Lung (tissue), 12 donors: ENCODE data around the gene DDIT4. TPM values are rescaled to one million over a fixed set of nuclear protein-coding genes. Genes with fewer than 3 reads are reported as not detected.

Experiments
- ATAC-seq: fragments of 200-7000 bp; cut with Tn5 transposase; one replicate; pipeline ENCODE4 v1.9.1; 2020; ENCODE audit warnings: moderate number of reproducible peaks; ENCODE audit not compliant: insufficient read depth, low FRiP score
- DNase-seq, 3 donors: peaks; one replicate each; pipeline ENCODE4 v3.0.0-alpha.2; 2013 to 2017
- H3K27ac ChIP-seq, 2 donors: one replicate each; pipeline ENCODE4 v1.5.1; 2013; ENCODE audit warnings: mild to moderate bottlenecking in 2 of 2, moderate library complexity in 2 of 2, control low read depth in 1 of 2, inconsistent platforms in 1 of 2, low read depth in 1 of 2, low read length in 1 of 2
- H3K27me3 ChIP-seq, 3 donors: one replicate each; pipeline ENCODE4 v1.5.1; 2013; ENCODE audit warnings: low read length in 2 of 3; ENCODE audit not compliant: control insufficient read depth in 3 of 3, insufficient read depth in 3 of 3
- H3K36me3 ChIP-seq, 4 donors: one replicate each; pipeline ENCODE4 v1.5.1; 2013; ENCODE audit warnings: low read length in 4 of 4, mild to moderate bottlenecking in 1 of 4, moderate library complexity in 1 of 4; ENCODE audit not compliant: control insufficient read depth in 4 of 4, insufficient read depth in 4 of 4
- H3K4me1 ChIP-seq, 5 donors: one replicate each; pipeline ENCODE4 v1.5.1; 2013; ENCODE audit warnings: low read length in 5 of 5, mild to moderate bottlenecking in 2 of 5, moderate library complexity in 1 of 5; ENCODE audit not compliant: control insufficient read depth in 5 of 5, insufficient read depth in 5 of 5
- H3K4me3 ChIP-seq: one replicate; pipeline ENCODE4 v1.5.1; 2013; ENCODE audit warnings: mild to moderate bottlenecking, control low read depth, moderate library complexity
- H3K9ac ChIP-seq, 2 donors: one replicate each; pipeline ENCODE4 v1.5.1; 2013; ENCODE audit warnings: low read length in 2 of 2, control low read depth in 1 of 2; ENCODE audit not compliant: insufficient read depth in 1 of 2
- H3K9me3 ChIP-seq, 4 donors: one replicate each; pipeline ENCODE4 v1.5.1; 2013; ENCODE audit warnings: low read length in 3 of 4, mild to moderate bottlenecking in 1 of 4, moderate library complexity in 1 of 4; ENCODE audit not compliant: control insufficient read depth in 4 of 4, insufficient read depth in 3 of 4
- WGBS, 2 donors: extraction: QIAGEN DNeasy Blood & Tissue Kit; methylation state at CpG; one replicate each; pipeline ENCODE4 v1.1.7; 2013; 5-methylcytosine and 5-hydroxymethylcytosine counted together
- polyA plus RNA-seq, 2 donors: library from polyadenylated mRNA; stranded (reverse); fragments of 200-250 nt; gene quantifications; one replicate each; pipeline ENCODE4 v1.2.1, GENCODE V29; 2013
- total RNA-seq, 2 donors: library from RNA; depleted of rRNA in 1 of 2; stranded (reverse); fragments of >200 nt in 1 of 2; gene quantifications; one replicate each; pipeline ENCODE4 v1.2.1, GENCODE V29; 2014 to 2021
- TF ChIP-seq, protein P1 (sequence below): IDR thresholded peaks from 2 replicates; pipeline ENCODE4 v1.5.1; 2012; ENCODE audit warnings: mild to moderate bottlenecking; ENCODE audit errors: control extremely low read depth, extremely low read depth
- donor health status: control.
- donor health status: control.
- donor health status: Bipolar disorder and iron deficiency.
- donor health status: healthy.
- donor health status: DM: yes; HTN: yes; CAD: no.

DDIT4 gene
- total and polyA plus RNA-seq, 4 donors: 55.3 to 190 (median 171) TPM

DNA sequence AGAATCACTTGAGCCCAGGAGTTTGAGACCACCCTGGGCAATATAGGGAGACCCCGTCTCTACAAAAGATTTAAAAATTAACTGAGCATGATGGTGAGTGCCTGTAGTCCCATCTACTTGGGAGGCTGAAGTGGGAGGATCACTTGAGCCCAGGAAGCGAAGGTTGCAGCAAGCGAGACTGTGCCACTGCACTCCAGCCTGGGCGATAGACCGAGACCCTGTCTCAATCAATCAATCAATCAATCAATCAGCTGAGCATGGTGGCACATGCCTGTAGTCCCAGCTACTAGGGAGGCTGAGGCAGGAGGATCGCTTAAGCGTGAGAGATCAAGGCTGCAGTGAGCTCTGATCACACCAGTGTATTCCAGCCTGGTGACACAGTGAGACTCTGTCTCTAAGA is 40.5 kb downstream of the DDIT4 start:
- Histone ChIP-seq H3K4me3 (no peak overlapping the region), H3K27ac (no peak overlapping the region), H3K9me3 (no peaks in the 10 kb centered on the region), H3K36me3 (no peaks in the 10 kb centered on the region), H3K9ac (no peak overlapping the region), H3K27me3 (no peaks in the 10 kb centered on the region), H3K4me1 (peaks cover 28 to 49% (median 33%) of the 10 kb centered on the region in 5 donors)
- no peak for ATAC-seq
- no peak for DNase-seq
- TF ChIP-seq, protein P1, sequence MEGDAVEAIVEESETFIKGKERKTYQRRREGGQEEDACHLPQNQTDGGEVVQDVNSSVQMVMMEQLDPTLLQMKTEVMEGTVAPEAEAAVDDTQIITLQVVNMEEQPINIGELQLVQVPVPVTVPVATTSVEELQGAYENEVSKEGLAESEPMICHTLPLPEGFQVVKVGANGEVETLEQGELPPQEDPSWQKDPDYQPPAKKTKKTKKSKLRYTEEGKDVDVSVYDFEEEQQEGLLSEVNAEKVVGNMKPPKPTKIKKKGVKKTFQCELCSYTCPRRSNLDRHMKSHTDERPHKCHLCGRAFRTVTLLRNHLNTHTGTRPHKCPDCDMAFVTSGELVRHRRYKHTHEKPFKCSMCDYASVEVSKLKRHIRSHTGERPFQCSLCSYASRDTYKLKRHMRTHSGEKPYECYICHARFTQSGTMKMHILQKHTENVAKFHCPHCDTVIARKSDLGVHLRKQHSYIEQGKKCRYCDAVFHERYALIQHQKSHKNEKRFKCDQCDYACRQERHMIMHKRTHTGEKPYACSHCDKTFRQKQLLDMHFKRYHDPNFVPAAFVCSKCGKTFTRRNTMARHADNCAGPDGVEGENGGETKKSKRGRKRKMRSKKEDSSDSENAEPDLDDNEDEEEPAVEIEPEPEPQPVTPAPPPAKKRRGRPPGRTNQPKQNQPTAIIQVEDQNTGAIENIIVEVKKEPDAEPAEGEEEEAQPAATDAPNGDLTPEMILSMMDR: no peak
- 96 to 98% methylated on average over 7 of the region's 7 CpGs for WGBS, 2 donors

DNA sequence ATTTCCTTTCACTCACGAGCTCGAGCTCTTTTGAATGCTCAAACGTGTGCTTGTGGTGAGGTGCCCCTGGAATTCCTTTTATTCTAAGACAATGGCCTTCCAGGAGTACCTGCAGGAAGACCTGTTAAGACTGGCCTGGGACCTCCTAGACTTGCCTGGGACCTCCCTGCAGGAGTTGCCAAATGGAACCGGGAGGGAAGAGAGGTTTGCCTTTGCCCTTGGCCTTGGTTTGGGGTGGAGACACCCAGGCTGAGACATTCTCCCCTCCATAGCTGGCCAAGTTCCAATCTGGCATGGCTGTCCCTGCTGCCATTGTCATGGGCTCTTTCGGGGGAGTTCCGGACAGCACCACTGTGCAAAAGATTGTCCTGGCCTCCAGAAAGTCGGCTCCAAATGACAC is 41.3 kb downstream of the DDIT4 start:
- Histone ChIP-seq H3K4me3 (no peak overlapping the region), H3K27ac (peak overlapping the region; percentile 46 to 80), H3K9me3 (no peaks in the 10 kb centered on the region), H3K9ac (no peak overlapping the region), H3K27me3 (no peaks in the 10 kb centered on the region), H3K4me1 (peaks cover 21 to 46% (median 29%) of the 10 kb centered on the region in 5 donors), H3K36me3 (no peaks in the 10 kb centered on the region)
- 27% methylated on average over 7 of the region's 7 CpGs for WGBS, 2 donors
- ATAC-seq (no peak), DNase-seq (peak in 1 of 3 donors; percentile 58)
- TF ChIP-seq, protein P1: no peak

DNA sequence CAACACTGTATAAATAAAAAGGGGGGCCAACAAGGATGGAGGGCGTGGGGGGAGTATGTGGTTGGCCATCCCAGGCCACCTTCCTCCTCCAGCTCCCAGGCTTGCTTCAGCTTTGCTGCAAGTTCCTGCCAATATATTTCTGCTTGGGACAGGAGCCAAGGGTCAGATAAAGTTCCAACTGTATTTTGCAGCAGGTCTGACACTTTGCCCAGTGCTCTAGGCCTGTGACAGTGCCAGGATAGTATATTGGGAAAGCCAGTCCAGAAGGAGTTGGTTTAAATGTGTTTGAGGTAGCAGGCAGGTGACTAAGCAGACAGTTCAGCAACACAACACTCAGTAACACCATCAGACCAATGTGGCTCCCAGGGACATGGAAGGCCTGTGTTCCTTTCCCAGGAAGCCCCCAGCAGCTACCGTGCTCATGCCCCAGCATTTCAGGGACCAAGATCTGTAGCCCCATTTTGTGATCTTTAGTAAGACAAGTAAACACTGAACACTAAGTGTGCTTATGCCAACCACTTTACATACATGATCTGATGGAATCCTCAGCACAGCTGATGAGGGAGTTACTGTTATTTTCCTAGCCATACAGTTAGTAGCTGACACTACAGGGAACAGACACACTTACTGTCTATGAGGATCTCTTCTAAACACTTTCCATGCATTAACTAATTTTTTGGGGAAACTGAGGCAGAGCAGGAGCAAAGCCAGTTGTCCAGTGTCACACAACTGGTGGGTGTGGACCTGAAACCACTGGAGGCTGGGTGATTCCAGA is 42.1 kb downstream of the DDIT4 start:
- Histone ChIP-seq H3K9me3 (no peaks in the 10 kb centered on the region), H3K36me3 (no peaks in the 10 kb centered on the region), H3K27ac (peak overlapping the region; percentile 46 to 80), H3K9ac (no peak overlapping the region), H3K4me1 (peaks cover 15 to 46% (median 32%) of the 10 kb centered on the region in 5 donors), H3K27me3 (no peaks in the 10 kb centered on the region), H3K4me3 (no peak overlapping the region)
- TF ChIP-seq, protein P1: no peak
- DNase-seq: peak; percentile 83 to 96 (median 87)
- ATAC-seq: peak; percentile 20
- 12 to 14% methylated on average over 2 of the region's 2 CpGs for WGBS, 2 donors
